Measurements from ENCODE around the gene ATP13A5.

DNA sequence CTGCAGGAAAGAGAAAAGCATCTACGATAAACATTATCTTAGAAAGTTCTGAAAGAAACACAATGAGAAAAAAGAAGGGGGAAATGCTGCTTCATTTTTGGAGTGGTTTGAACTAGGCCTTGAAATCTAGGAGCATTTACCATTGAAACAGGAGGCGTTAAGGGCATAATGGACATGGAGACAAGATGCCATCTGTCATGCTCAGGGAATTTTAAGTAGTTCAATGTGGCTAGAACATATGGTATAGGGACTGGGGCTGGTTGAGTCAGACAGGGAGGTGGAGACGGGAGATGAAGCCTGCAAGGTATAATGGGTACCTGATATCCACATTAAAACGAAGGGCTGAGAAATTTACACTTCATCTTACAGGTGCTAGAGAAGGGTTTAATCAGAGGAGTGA lies 147.9 kb downstream of the ATP13A5 start:
- TF ChIP-seq, protein P1, sequence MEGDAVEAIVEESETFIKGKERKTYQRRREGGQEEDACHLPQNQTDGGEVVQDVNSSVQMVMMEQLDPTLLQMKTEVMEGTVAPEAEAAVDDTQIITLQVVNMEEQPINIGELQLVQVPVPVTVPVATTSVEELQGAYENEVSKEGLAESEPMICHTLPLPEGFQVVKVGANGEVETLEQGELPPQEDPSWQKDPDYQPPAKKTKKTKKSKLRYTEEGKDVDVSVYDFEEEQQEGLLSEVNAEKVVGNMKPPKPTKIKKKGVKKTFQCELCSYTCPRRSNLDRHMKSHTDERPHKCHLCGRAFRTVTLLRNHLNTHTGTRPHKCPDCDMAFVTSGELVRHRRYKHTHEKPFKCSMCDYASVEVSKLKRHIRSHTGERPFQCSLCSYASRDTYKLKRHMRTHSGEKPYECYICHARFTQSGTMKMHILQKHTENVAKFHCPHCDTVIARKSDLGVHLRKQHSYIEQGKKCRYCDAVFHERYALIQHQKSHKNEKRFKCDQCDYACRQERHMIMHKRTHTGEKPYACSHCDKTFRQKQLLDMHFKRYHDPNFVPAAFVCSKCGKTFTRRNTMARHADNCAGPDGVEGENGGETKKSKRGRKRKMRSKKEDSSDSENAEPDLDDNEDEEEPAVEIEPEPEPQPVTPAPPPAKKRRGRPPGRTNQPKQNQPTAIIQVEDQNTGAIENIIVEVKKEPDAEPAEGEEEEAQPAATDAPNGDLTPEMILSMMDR (conservative IDR thresholded peaks at IDR 0.05 in 1 of 2, IDR thresholded peaks at IDR 0.05 in 1 of 2; ENCODE audit: extremely low read depth in 1 of 2, insufficient read depth in 1 of 2, low read depth in 1 of 2, low read length in 2 of 2) = no peak
- no peak for TF ChIP-seq EZH2 (IDR thresholded peaks at IDR 0.05; ENCODE audit: borderline replicate concordance, low read length)

Measured in mammary epithelial cell (primary cell).